ENCODE measurements around the gene CHST11.
"Not testable (repeated sequence)": the region's sequence is repeated elsewhere in the genome, so short reads cannot be mapped to it uniquely, and the experiment has no call there.

DNA sequence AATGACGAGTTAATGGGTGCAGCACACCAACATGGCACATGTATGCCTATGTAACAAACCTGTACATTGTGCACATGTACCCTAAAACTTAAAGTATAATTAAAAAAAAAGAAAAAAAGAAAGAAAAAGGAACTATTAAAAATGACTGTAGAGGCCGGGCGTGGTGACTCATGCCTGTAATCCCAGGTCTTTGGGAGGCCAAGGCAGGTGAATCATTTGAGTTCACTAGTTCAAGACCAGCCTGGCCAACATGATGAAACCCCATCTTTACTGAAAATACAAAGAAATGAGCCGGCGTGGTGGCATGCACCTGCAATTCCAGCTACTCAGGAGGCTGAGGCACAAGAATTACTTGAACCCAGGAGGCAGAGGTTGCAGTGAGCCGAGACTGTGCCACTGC, 118.0 kb downstream of the CHST11 start:
- TF ChIP-seq CTCF (IDR thresholded peaks at IDR 0.05; ENCODE audit: low read depth, low read length, poor library complexity, severe bottlenecking); EZH2phosphoT487 (IDR thresholded peaks at IDR 0.05; ENCODE audit: borderline replicate concordance, low read length): not testable (repeated sequence)

Measured in DOHH2 (cell line).